ENCODE data around the gene PITPNM1.

DNA sequence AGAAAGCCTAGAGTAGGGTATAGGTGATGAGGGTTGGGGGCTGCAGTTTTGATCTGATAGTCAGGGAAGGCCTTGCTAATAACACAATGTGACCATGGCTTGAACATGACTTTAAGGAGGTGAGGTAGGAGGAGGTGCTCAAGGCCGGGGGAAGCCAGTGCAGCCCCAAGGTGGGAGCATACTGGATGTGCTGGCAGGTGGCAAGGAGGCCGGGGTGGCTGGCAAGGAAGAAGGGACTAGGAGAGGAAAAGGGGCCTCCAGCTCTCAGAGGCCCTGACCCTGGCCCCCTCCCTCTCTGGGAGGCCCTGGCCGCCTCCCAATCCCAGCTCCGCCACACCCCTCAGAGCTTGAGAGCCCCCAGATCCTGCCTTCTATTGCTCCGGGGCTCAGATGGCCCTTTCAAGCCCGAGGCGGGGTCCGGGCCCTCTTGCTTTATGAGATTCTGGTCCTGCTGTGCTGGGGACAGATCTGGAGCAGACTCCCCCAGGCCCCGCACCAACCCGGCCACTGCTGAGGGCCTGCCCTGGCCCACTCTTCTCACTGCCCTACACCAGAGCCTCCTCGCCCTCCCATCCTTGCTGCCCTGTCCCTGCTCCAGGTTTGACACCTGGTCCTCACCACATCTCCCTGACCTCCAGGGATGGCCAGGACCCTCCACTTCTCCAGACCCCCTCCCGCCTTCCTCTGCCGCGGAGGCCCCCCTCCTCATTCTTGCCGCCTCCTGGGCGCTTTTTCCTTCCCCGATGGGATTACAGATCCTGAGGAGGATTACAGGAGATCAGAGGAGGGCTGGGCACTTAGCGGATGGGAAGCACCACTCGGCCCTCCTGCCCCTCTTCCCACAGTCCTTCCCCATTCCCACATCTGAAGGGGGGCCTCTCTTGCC lies 1.8 kb downstream of the PITPNM1 start:
- no peak for TF ChIP-seq EZH2 (conservative IDR thresholded peaks at IDR 0.05; ENCODE audit: low read depth, low read length)
- TF ChIP-seq, protein P1, sequence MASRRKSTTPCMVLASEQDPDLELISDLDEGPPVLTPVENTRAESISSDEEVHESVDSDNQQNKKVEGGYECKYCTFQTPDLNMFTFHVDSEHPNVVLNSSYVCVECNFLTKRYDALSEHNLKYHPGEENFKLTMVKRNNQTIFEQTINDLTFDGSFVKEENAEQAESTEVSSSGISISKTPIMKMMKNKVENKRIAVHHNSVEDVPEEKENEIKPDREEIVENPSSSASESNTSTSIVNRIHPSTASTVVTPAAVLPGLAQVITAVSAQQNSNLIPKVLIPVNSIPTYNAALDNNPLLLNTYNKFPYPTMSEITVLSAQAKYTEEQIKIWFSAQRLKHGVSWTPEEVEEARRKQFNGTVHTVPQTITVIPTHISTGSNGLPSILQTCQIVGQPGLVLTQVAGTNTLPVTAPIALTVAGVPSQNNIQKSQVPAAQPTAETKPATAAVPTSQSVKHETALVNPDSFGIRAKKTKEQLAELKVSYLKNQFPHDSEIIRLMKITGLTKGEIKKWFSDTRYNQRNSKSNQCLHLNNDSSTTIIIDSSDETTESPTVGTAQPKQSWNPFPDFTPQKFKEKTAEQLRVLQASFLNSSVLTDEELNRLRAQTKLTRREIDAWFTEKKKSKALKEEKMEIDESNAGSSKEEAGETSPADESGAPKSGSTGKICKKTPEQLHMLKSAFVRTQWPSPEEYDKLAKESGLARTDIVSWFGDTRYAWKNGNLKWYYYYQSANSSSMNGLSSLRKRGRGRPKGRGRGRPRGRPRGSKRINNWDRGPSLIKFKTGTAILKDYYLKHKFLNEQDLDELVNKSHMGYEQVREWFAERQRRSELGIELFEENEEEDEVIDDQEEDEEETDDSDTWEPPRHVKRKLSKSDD (CRISPR knock-in tag; IDR thresholded peaks at IDR 0.05; ENCODE audit: low read depth): no peak

Measured in HepG2 (cell line).